Endothelial cell of umbilical vein (primary cell): ENCODE measurements around the gene MMP21.

Experiments
- CTCF ChIP-seq, 2 donors: IDR thresholded peaks; 1 replicate in 1 of 2; 2 replicates in 1 of 2; pipeline ENCODE4 v1.5.1; 2011; ENCODE audit warnings: low read length in 2 of 2, mild to moderate bottlenecking in 2 of 2, moderate library complexity in 2 of 2, control low read depth in 1 of 2, inconsistent platforms in 1 of 2, low read depth in 1 of 2; ENCODE audit not compliant: insufficient read depth in 1 of 2; ENCODE audit errors: extremely low read depth in 1 of 2
- EZH2 ChIP-seq: IDR thresholded peaks from 2 replicates; pipeline ENCODE4 v1.6.1; 2012; ENCODE audit warnings: borderline replicate concordance, low read depth, mild to moderate bottlenecking, moderate library complexity, low read length, inconsistent platforms; ENCODE audit not compliant: severe bottlenecking
- GATA2 ChIP-seq: IDR thresholded peaks from 2 replicates; pipeline ENCODE4 v1.7.0; 2011; ENCODE audit warnings: low read depth, mild to moderate bottlenecking, moderate library complexity, mixed read lengths, low read length; ENCODE audit not compliant: insufficient read length, insufficient read depth
- JUN ChIP-seq: IDR thresholded peaks from 2 replicates; pipeline ENCODE4 v1.6.1; 2011; ENCODE audit warnings: borderline replicate concordance, low read depth; ENCODE audit not compliant: insufficient read length, insufficient read depth
- MYC ChIP-seq: IDR thresholded peaks from one replicate; pipeline ENCODE4 v1.6.1; 2011; ENCODE audit warnings: mild to moderate bottlenecking, low read depth, low read length
- POLR2A ChIP-seq: IDR thresholded peaks from 2 replicates; pipeline ENCODE4 v1.6.1; 2012; ENCODE audit warnings: low read depth, mild to moderate bottlenecking, control low read depth, low read length
- POLR2AphosphoS5 ChIP-seq: IDR thresholded peaks from 2 replicates; pipeline ENCODE4 v1.6.1; 2012; ENCODE audit warnings: low read depth, mild to moderate bottlenecking, control low read depth, low read length, moderate library complexity; ENCODE audit not compliant: insufficient read depth

- TF ChIP-seq POLR2A (no peak), CTCF (IDR thresholded peaks at IDR 0.05; ENCODE audit: extremely low read depth in 1 of 2, insufficient read depth in 1 of 2, low read depth in 1 of 2, low read length in 2 of 2) (no peak), JUN (no peak), MYC (no peak), POLR2AphosphoS5 (no peak), EZH2 (no peak), GATA2 (no peak)
These were observed 36.6 kb upstream of the MMP21 start for GRCh38 chr10:125812128-125812750.
